WTC11 (cell line): Measurements from ENCODE around the gene TNFRSF6B. TPM values are rescaled to one million over a fixed set of nuclear protein-coding genes. Genes with fewer than 3 reads are reported as not detected.

Experiments
- ATAC-seq: fragments of 200-7000 bp; cut with Tn5 transposase; 2 replicates; pipeline ENCODE4 v1.10.0; 2021; ENCODE audit warnings: mild to moderate bottlenecking, moderate library complexity
- CTCF ChIA-PET: fragments of 300-600 bp; sonication (Branson Sonifier 250); formaldehyde crosslinking; loops from one replicate; lab custom pipeline; 2021; ENCODE audit warnings: antibody characterized with exemption; lab: Charles Lee
- POLR2A ChIA-PET: fragments of 350-600 bp; sonication (Branson Sonifier 250); formaldehyde crosslinking; loops from one replicate; lab custom pipeline; 2021; ENCODE audit warnings: antibody characterized with exemption; lab: Charles Lee
- DNase-seq: peaks from one replicate; pipeline ENCODE4 v3.0.0; 2021; ENCODE audit warnings: low spot score
- H3K27ac Mint-ChIP-seq: 2 replicates; pipeline ENCODE4 v1.8.0; 2021; ENCODE audit warnings: mixed read lengths
- H3K27me3 Mint-ChIP-seq: 2 replicates; pipeline ENCODE4 v1.8.0; 2021; ENCODE audit warnings: low read depth, mild to moderate bottlenecking, moderate library complexity, mixed read lengths
- H3K36me3 Mint-ChIP-seq: 2 replicates; pipeline ENCODE4 v1.8.0; 2021; ENCODE audit warnings: mixed read lengths
- H3K4me1 Mint-ChIP-seq: 2 replicates; pipeline ENCODE4 v1.8.0; 2022; ENCODE audit warnings: mixed read lengths
- H3K4me3 Mint-ChIP-seq: 2 replicates; pipeline ENCODE4 v1.8.0; 2021; ENCODE audit warnings: mild to moderate bottlenecking, moderate library complexity, mixed read lengths
- H3K9me3 Mint-ChIP-seq: 2 replicates; pipeline ENCODE4 v1.8.0; 2021; ENCODE audit warnings: mixed read lengths
- CBFB ChIP-seq: sonication (generic); formaldehyde crosslinking; IDR thresholded peaks from 2 replicates; pipeline ENCODE4 v1.8.1; 2022; ENCODE audit warnings: mild to moderate bottlenecking, low read depth, missing genetic modification reagents
- CREM ChIP-seq: sonication (generic); formaldehyde crosslinking; IDR thresholded peaks from 2 replicates; pipeline ENCODE4 v1.8.1; 2022; ENCODE audit warnings: mild to moderate bottlenecking, missing genetic modification reagents, moderate library complexity
- ESRRA ChIP-seq: sonication (generic); formaldehyde crosslinking; IDR thresholded peaks from 2 replicates; pipeline ENCODE4 v1.8.1; 2022; ENCODE audit warnings: mild to moderate bottlenecking, missing genetic modification reagents, borderline replicate concordance
- ETV6 ChIP-seq: sonication (generic); formaldehyde crosslinking; IDR thresholded peaks from 2 replicates; pipeline ENCODE4 v1.8.1; 2022; ENCODE audit warnings: mild to moderate bottlenecking, missing genetic modification reagents
- FOXP1 ChIP-seq: sonication (generic); formaldehyde crosslinking; IDR thresholded peaks from 2 replicates; pipeline ENCODE4 v1.8.0; 2022; ENCODE audit warnings: missing genetic modification reagents, mild to moderate bottlenecking, moderate library complexity, borderline replicate concordance
- IRF2 ChIP-seq: sonication (generic); formaldehyde crosslinking; IDR thresholded peaks from 2 replicates; pipeline ENCODE4 v1.8.0; 2022; ENCODE audit warnings: low read depth, missing genetic modification reagents, borderline replicate concordance
- OVOL2 ChIP-seq: fragments of 250-450 bp; sonication (Bioruptor Pico); IDR thresholded peaks from 2 replicates; pipeline ENCODE4 v1.9.0; 2021; ENCODE audit warnings: mild to moderate bottlenecking, borderline replicate concordance
- PRRX2 ChIP-seq: fragments of 250-450 bp; sonication (Bioruptor Pico); IDR thresholded peaks from 2 replicates; pipeline ENCODE4 v1.8.0; 2021; ENCODE audit warnings: mild to moderate bottlenecking
- RORB ChIP-seq: fragments of 250-450 bp; sonication (Bioruptor Pico); IDR thresholded peaks from 2 replicates; pipeline ENCODE4 v1.9.0; 2021; ENCODE audit warnings: mild to moderate bottlenecking
- SMAD4 ChIP-seq: sonication (generic); formaldehyde crosslinking; IDR thresholded peaks from 2 replicates; pipeline ENCODE4 v1.8.0; 2022; ENCODE audit warnings: mild to moderate bottlenecking, missing genetic modification reagents
- TCF7 ChIP-seq: sonication (generic); formaldehyde crosslinking; IDR thresholded peaks from 2 replicates; pipeline ENCODE4 v1.8.0; 2022; ENCODE audit warnings: mild to moderate bottlenecking, low read depth, missing genetic modification reagents, moderate library complexity
- TEAD4 ChIP-seq: sonication (generic); formaldehyde crosslinking; IDR thresholded peaks from 2 replicates; pipeline ENCODE4 v1.8.0; 2022; ENCODE audit warnings: mild to moderate bottlenecking, missing genetic modification reagents
- ZNF219 ChIP-seq: sonication (generic); formaldehyde crosslinking; IDR thresholded peaks from 2 replicates; pipeline ENCODE4 v1.8.0; 2023; ENCODE audit warnings: missing genetic modification reagents, mild to moderate bottlenecking, borderline replicate concordance
- ZNF263 ChIP-seq: sonication (generic); formaldehyde crosslinking; IDR thresholded peaks from 2 replicates; pipeline ENCODE4 v1.8.1; 2022; ENCODE audit warnings: low read depth, mild to moderate bottlenecking, moderate library complexity, missing genetic modification reagents
- total RNA-seq: library from RNA; stranded (reverse); gene quantifications from 3 replicates; pipeline ENCODE4 v1.2.3, GENCODE V29; 2021
- TF ChIP-seq, protein P1 (sequence below): sonication (generic); formaldehyde crosslinking; IDR thresholded peaks from 2 replicates; pipeline ENCODE4 v1.8.0; 2022; ENCODE audit warnings: mild to moderate bottlenecking, missing genetic modification reagents
- TF ChIP-seq, protein P2 (sequence below): sonication (generic); formaldehyde crosslinking; IDR thresholded peaks from 2 replicates; pipeline ENCODE4 v1.8.1; 2023; ENCODE audit warnings: mild to moderate bottlenecking, missing genetic modification reagents
- TF ChIP-seq, protein P3 (sequence below): fragments of 250-450 bp; sonication (Bioruptor Pico); IDR thresholded peaks from 2 replicates; pipeline ENCODE4 v1.9.0; 2021; ENCODE audit warnings: moderate library complexity, mild to moderate bottlenecking, inconsistent platforms, borderline replicate concordance
- TF ChIP-seq, protein P4 (sequence below): fragments of 250-450 bp; sonication (Bioruptor Pico); conservative IDR thresholded peaks from 2 replicates; pipeline ENCODE4 v1.9.0; 2021; ENCODE audit warnings: mild to moderate bottlenecking
- TF ChIP-seq, protein P5 (sequence below): fragments of 250-450 bp; sonication (Bioruptor Pico); IDR thresholded peaks from 2 replicates; pipeline ENCODE4 v1.9.0; 2021; ENCODE audit warnings: mild to moderate bottlenecking, borderline replicate concordance
- TF ChIP-seq, protein P6 (sequence below): fragments of 250-450 bp; sonication (Bioruptor Pico); IDR thresholded peaks from 2 replicates; pipeline ENCODE4 v1.9.0; 2021; ENCODE audit warnings: mild to moderate bottlenecking

The TNFRSF6B gene
- total RNA-seq, 1 experiment from 2014 or later = not detected

DNA sequence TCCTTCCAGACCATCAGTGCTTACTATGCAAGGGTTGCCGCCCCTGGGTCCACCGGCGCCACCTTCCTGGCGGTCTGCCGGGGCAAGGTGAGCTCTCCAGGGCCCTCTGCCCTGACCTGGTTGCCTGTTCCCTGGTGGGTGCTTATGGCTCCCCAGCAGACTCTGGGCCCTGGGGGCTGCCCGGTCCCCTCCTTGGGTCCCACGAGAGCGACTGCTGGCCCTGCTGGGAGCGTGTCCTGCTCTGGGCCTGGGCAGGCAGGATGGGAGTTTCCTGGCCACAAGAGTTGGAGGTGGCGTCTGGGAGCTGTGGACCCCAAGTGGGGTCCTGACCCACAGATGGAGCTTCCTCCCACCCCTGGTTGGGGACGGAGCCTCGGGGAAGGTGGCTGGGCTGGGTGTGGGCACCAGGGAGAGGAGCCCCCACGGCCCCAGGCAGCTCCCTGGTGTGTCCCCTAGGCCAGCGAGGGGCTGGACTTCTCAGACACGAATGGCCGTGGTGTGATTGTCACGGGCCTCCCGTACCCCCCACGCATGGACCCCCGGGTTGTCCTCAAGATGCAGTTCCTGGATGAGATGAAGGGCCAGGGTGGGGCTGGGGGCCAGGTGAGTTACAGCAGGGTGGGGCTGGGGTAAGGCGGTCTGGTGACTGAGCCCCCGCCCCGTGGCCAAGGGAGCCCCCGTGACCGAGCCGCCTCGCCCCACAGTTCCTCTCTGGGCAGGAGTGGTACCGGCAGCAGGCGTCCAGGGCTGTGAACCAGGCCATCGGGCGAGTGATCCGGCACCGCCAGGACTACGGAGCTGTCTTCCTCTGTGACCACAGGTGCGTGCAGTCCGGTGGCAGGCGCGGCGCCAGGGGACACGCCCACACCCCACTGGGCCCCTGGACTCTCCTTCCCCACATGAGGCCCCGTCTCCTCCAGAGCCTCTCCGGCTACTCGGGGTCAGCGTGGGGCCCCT lies 7.1 kb upstream of the TNFRSF6B start:
- TF ChIP-seq TCF7 (CRISPR knock-in tag) (no peak), RORB (CRISPR knock-in tag) (no peak), FOXP1 (CRISPR knock-in tag) (no peak), ZNF219 (no peak), TEAD4 (CRISPR knock-in tag) (no peak), CBFB (CRISPR knock-in tag) (no peak), OVOL2 (CRISPR knock-in tag) (no peak), PRRX2 (CRISPR knock-in tag) (no peak), ESRRA (no peak), IRF2 (CRISPR knock-in tag) (no peak), ZNF263 (CRISPR knock-in tag) (no peak), ETV6 (no peak), CREM (CRISPR knock-in tag) (no peak), SMAD4 (CRISPR knock-in tag) (no peak)
- TF ChIP-seq, protein P1, sequence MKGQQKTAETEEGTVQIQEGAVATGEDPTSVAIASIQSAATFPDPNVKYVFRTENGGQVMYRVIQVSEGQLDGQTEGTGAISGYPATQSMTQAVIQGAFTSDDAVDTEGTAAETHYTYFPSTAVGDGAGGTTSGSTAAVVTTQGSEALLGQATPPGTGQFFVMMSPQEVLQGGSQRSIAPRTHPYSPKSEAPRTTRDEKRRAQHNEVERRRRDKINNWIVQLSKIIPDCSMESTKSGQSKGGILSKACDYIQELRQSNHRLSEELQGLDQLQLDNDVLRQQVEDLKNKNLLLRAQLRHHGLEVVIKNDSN (CRISPR knock-in tag) = no peak
- TF ChIP-seq, protein P2, sequence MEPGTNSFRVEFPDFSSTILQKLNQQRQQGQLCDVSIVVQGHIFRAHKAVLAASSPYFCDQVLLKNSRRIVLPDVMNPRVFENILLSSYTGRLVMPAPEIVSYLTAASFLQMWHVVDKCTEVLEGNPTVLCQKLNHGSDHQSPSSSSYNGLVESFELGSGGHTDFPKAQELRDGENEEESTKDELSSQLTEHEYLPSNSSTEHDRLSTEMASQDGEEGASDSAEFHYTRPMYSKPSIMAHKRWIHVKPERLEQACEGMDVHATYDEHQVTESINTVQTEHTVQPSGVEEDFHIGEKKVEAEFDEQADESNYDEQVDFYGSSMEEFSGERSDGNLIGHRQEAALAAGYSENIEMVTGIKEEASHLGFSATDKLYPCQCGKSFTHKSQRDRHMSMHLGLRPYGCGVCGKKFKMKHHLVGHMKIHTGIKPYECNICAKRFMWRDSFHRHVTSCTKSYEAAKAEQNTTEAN = no peak
- TF ChIP-seq, protein P3, sequence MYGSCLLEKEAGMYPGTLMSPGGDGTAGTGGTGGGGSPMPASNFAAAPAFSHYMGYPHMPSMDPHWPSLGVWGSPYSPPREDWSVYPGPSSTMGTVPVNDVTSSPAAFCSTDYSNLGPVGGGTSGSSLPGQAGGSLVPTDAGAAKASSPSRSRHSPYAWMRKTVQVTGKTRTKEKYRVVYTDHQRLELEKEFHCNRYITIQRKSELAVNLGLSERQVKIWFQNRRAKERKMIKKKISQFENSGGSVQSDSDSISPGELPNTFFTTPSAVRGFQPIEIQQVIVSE = no peak
- TF ChIP-seq, protein P4, sequence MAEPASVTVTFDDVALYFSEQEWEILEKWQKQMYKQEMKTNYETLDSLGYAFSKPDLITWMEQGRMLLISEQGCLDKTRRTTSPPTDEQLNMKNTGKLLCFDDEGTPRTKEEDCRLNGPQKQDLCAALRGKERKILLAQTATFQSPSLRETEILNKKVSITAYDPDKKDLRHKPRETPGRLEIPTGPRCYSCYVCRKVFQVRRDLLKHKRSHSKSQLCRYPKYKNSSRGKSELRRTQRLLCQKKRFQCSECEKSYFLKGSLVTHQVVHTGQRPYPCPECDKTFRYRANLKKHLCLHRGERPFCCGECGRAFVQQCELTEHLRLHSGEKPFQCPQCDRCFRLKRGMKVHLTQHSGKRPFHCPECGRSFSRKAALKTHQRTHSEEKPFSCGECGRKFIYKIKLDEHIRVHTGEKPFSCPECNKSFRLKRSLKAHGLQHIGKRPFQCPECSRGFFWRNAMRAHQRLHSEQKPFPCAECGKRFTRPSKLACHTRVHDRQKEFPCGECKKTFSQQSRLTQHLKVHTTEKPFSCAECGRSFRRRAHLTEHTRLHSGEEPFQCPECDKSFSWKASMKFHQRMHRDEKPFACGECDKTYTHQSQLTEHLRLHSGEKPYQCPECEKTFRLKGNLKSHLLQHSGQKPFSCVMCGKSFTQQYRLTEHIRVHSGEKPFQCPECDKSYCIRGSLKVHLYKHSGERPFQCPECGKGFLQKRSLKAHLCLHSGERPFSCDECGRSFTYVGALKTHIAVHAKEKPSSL = no peak
- TF ChIP-seq, protein P5, sequence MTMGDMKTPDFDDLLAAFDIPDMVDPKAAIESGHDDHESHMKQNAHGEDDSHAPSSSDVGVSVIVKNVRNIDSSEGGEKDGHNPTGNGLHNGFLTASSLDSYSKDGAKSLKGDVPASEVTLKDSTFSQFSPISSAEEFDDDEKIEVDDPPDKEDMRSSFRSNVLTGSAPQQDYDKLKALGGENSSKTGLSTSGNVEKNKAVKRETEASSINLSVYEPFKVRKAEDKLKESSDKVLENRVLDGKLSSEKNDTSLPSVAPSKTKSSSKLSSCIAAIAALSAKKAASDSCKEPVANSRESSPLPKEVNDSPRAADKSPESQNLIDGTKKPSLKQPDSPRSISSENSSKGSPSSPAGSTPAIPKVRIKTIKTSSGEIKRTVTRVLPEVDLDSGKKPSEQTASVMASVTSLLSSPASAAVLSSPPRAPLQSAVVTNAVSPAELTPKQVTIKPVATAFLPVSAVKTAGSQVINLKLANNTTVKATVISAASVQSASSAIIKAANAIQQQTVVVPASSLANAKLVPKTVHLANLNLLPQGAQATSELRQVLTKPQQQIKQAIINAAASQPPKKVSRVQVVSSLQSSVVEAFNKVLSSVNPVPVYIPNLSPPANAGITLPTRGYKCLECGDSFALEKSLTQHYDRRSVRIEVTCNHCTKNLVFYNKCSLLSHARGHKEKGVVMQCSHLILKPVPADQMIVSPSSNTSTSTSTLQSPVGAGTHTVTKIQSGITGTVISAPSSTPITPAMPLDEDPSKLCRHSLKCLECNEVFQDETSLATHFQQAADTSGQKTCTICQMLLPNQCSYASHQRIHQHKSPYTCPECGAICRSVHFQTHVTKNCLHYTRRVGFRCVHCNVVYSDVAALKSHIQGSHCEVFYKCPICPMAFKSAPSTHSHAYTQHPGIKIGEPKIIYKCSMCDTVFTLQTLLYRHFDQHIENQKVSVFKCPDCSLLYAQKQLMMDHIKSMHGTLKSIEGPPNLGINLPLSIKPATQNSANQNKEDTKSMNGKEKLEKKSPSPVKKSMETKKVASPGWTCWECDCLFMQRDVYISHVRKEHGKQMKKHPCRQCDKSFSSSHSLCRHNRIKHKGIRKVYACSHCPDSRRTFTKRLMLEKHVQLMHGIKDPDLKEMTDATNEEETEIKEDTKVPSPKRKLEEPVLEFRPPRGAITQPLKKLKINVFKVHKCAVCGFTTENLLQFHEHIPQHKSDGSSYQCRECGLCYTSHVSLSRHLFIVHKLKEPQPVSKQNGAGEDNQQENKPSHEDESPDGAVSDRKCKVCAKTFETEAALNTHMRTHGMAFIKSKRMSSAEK (CRISPR knock-in tag) = no peak
- TF ChIP-seq, protein P6, sequence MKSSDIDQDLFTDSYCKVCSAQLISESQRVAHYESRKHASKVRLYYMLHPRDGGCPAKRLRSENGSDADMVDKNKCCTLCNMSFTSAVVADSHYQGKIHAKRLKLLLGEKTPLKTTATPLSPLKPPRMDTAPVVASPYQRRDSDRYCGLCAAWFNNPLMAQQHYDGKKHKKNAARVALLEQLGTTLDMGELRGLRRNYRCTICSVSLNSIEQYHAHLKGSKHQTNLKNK (CRISPR knock-in tag) = no peak
- DNase-seq (no peak), ATAC-seq (no peak)
- no peak overlapping the region for H3K27ac Mint-ChIP-seq
- H3K4me3 Mint-ChIP-seq = no peak overlapping the region
- H3K36me3 Mint-ChIP-seq = peaks cover 14% of the 10 kb centered on the region
- no peaks in the 10 kb centered on the region for H3K4me1 Mint-ChIP-seq
- no peaks in the 10 kb centered on the region for H3K9me3 Mint-ChIP-seq
- CTCF ChIA-PET = no interaction called here
- POLR2A ChIA-PET = interaction anchor here (0.5 kb wide), 1 partner anchor 827 kb away, joined by 4 read pairs; no protein-coding TSS in a partner anchor
- peaks cover 3% of the 10 kb centered on the region; the same call in 1 of the 2 replicates for H3K27me3 Mint-ChIP-seq
